ENCODE results near the gene STRIT1.

- TF ChIP-seq CTCF (IDR thresholded peaks at IDR 0.05; ENCODE audit: borderline replicate concordance, extremely low read depth, low read length, poor library complexity, severe bottlenecking) (no peak), EZH2 (IDR thresholded peaks at IDR 0.05; ENCODE audit: borderline replicate concordance, low read depth, low read length, severe bottlenecking) (no peak)
Measured at GRCh38 chr3:155244699-155245098, 48.8 kb downstream of the STRIT1 start.
